K562 (cell line): ENCODE measurements around the gene GLOD4. TPM values are rescaled to one million over a fixed set of nuclear protein-coding genes. Genes with fewer than 3 reads are reported as not detected.

Experiments used
- ATAC-seq: fragments of 200-7000 bp; cut with Tn5 transposase; 3 replicates; pipeline ENCODE4 v1.9.1; 2020; ENCODE audit warnings: moderate library complexity
- BruUV-seq: library from RNA; stranded (reverse); fragments of 400-500 nt; replicated peaks from 2 replicates; lab custom pipeline; 2021; lab: Mats Ljungman, UMichigan
- CTCF ChIA-PET: fragments of 300-600 bp; formaldehyde crosslinking; extraction: SDS; loops from one replicate; lab custom pipeline; 2021; ENCODE audit warnings: low intra/inter-chr PET ratio; lab: Yijun Ruan, JAX
- POLR2A ChIA-PET: fragments of 300-600, 350-650 bp; sonication (Branson Sonifier 250); formaldehyde crosslinking; extraction: SDS; loops from one replicate; lab custom pipeline; 2021; ENCODE audit warnings: antibody characterized with exemption, inconsistent platforms; lab: Yijun Ruan, JAX
- DNase-seq, 4 experiments: peaks; one replicate each; pipeline versions ENCODE4 v3.0.0 to v3.0.0-alpha.2; 2011 to 2018; ENCODE audit warnings: low spot score in 3 of 4, mixed read lengths in 3 of 4; ENCODE audit errors: extremely low read depth in 1 of 4
- FAIRE-seq: peaks from 2 replicates; lab custom pipeline; 2011; peaks lifted over from hg19 to GRCh38; lab: Jason Lieb, UNC
- H2AFZ ChIP-seq: 2 replicates; pipeline ENCODE4 v1.6.0; 2011; ENCODE audit warnings: low read depth, low read length, control low read depth, inconsistent platforms
- H3K27ac ChIP-seq: fragments of 200-600 bp; 3 replicates; pipeline ENCODE4 v1.8.0; 2011; ENCODE audit warnings: low read depth, mild to moderate bottlenecking, control low read depth, inconsistent platforms, low read length, moderate library complexity, mixed read lengths; ENCODE audit errors: extremely low read depth
- H3K27me3 ChIP-seq, 2 experiments: fragments of 300-600 bp in 1 of 2; 2 replicates in 1 of 2; 3 replicates in 1 of 2; pipeline versions ENCODE4 v1.6.0 to v1.8.0; 2011; ENCODE audit warnings: inconsistent platforms in 2 of 2, low read length in 2 of 2, mild to moderate bottlenecking in 1 of 2, mixed read lengths in 1 of 2, moderate library complexity in 1 of 2; ENCODE audit not compliant: control insufficient read depth in 2 of 2, insufficient read depth in 2 of 2
- H3K36me3 ChIP-seq: fragments of 300-600 bp; 3 replicates; pipeline ENCODE4 v1.8.0; 2011; ENCODE audit warnings: mild to moderate bottlenecking, low read length, inconsistent platforms; ENCODE audit not compliant: control insufficient read depth, insufficient read depth
- H3K4me1 ChIP-seq, 2 experiments: fragments of 200-600 bp in 1 of 2; replicated peaks in 1 of 2; 2 replicates in 1 of 2; 3 replicates in 1 of 2; pipeline versions ENCODE4 v1.5.1 to v1.8.0; 2011; ENCODE audit warnings: inconsistent platforms in 2 of 2, low read length in 2 of 2, mild to moderate bottlenecking in 1 of 2, mixed read lengths in 1 of 2, moderate library complexity in 1 of 2; ENCODE audit not compliant: control insufficient read depth in 2 of 2, insufficient read depth in 2 of 2
- H3K4me2 ChIP-seq: 2 replicates; pipeline ENCODE4 v1.6.1; 2011; ENCODE audit warnings: low read length, control low read depth, inconsistent platforms, mixed read lengths; ENCODE audit not compliant: insufficient read depth
- H3K4me3 ChIP-seq: fragments of 200-600 bp; sonication (generic), shearing (Covaris generic); 2 replicates; pipeline ENCODE4 v1.5.1; 2016; ENCODE audit warnings: control low read depth, inconsistent platforms
- H3K79me2 ChIP-seq: fragments of 200-600 bp; 3 replicates; pipeline ENCODE4 v1.8.0; 2011; ENCODE audit warnings: low read length, inconsistent platforms; ENCODE audit not compliant: control insufficient read depth, insufficient read depth
- H3K9ac ChIP-seq, 2 experiments: 2 replicates each; pipeline versions ENCODE4 v1.6.0 to v1.6.1; 2011; ENCODE audit warnings: low read depth in 2 of 2, low read length in 2 of 2, control low read depth in 1 of 2, inconsistent platforms in 1 of 2, mild to moderate bottlenecking in 1 of 2, mixed read lengths in 1 of 2; ENCODE audit not compliant: insufficient read depth in 1 of 2
- H3K9me1 ChIP-seq: one replicate; pipeline ENCODE4 v1.6.0; 2011; ENCODE audit warnings: inconsistent platforms, mild to moderate bottlenecking, low read length, moderate library complexity; ENCODE audit not compliant: control insufficient read depth, insufficient read depth
- H3K9me3 ChIP-seq: replicated peaks from 2 replicates; pipeline ENCODE4 v1.5.1; 2011; ENCODE audit warnings: low read depth, low read length, inconsistent platforms; ENCODE audit not compliant: control insufficient read depth, insufficient read depth
- H4K20me1 ChIP-seq: replicated peaks from 2 replicates; pipeline ENCODE4 v1.6.1; 2011; ENCODE audit warnings: low read length, inconsistent platforms, mixed read lengths; ENCODE audit not compliant: control insufficient read depth, insufficient read depth
- AFF4 ChIP-seq: sonication (generic); formaldehyde crosslinking; IDR thresholded peaks from 2 replicates; pipeline ENCODE4 v1.8.0; 2023; ENCODE audit warnings: mild to moderate bottlenecking, missing genetic modification reagents
- BRF1 ChIP-seq: IDR thresholded peaks from 3 replicates; pipeline ENCODE4 v1.6.1; 2011; ENCODE audit warnings: borderline replicate concordance, mild to moderate bottlenecking; ENCODE audit not compliant: insufficient read length; ENCODE audit errors: extremely low read depth
- CTCFL ChIP-seq: IDR thresholded peaks from 2 replicates; pipeline ENCODE4 v1.6.1; 2011; ENCODE audit warnings: borderline replicate concordance, low read depth, mild to moderate bottlenecking, moderate library complexity, low read length; ENCODE audit not compliant: insufficient read depth, poor library complexity, severe bottlenecking
- EGR1 ChIP-seq: fragments of 450-650 bp; conservative IDR thresholded peaks from 2 replicates; pipeline ENCODE4 v1.6.1; 2017; ENCODE audit warnings: mild to moderate bottlenecking
- KAT7 ChIP-seq: sonication (generic); formaldehyde crosslinking; IDR thresholded peaks from 2 replicates; pipeline ENCODE4 v1.8.0; 2022; ENCODE audit warnings: missing genetic modification reagents, mild to moderate bottlenecking, borderline replicate concordance
- L3MBTL2 ChIP-seq: fragments of 450-650 bp; IDR thresholded peaks from 2 replicates; pipeline ENCODE4 v1.6.1; 2016; ENCODE audit warnings: mild to moderate bottlenecking, moderate library complexity
- NCOA1 ChIP-seq: fragments of 450-650 bp; IDR thresholded peaks from 2 replicates; pipeline ENCODE4 v1.6.1; 2016; ENCODE audit warnings: low read depth
- RBFOX2 ChIP-seq: fragments of 200-400 bp; formaldehyde crosslinking; IDR thresholded peaks from 2 replicates; pipeline ENCODE4 v1.6.1; 2017; ENCODE audit warnings: low read depth, mild to moderate bottlenecking, low read length, moderate library complexity
- SNRNP70 ChIP-seq: fragments of 200-400 bp; formaldehyde crosslinking; optimal IDR thresholded peaks from 2 replicates; pipeline ENCODE3; 2017; ENCODE audit warnings: low read depth, low read length
- STAG1 ChIP-seq: sonication (generic); formaldehyde crosslinking; IDR thresholded peaks from 2 replicates; pipeline ENCODE4 v1.5.0; 2020; ENCODE audit warnings: missing genetic modification reagents, borderline replicate concordance
- ZBED1 ChIP-seq: IDR thresholded peaks from 2 replicates; pipeline ENCODE4 v1.6.1; 2014
- ZBTB17 ChIP-seq: fragments of 450-650 bp; formaldehyde crosslinking; IDR thresholded peaks from 2 replicates; pipeline ENCODE4 v1.4.0; 2020; ENCODE audit warnings: mild to moderate bottlenecking
- ZKSCAN8 ChIP-seq: fragments of 200-800 bp; sonication (Bioruptor generic); IDR thresholded peaks from 2 replicates; pipeline ENCODE4 v1.6.1; 2016; ENCODE audit warnings: missing genetic modification characterization, missing compliant biosample characterization
- WGBS: fragments of 100-300 bp; shearing (Covaris generic); methylation state at CpG from one replicate; pipeline ENCODE4 v1.1.6; 2016; ENCODE audit warnings: low coverage, mixed read lengths; ENCODE audit not compliant: insufficient coverage; ENCODE audit errors: missing lambda C conversion rate; 5-methylcytosine and 5-hydroxymethylcytosine counted together
- in situ Hi-C: fragments of 300-500 bp; cut with MboI; formaldehyde crosslinking; loops from 4 replicates; pipeline ENCODE4 v1.15.0; 2018; ENCODE audit warnings: inconsistent platforms, mixed read lengths
- intact Hi-C: fragments of 100-400 bp; cut with micrococcal nuclease; formaldehyde crosslinking; loops from 2 replicates; pipeline ENCODE4 v1.14.2; 2022
- polyA plus RNA-seq, 8 experiments: library from polyadenylated mRNA; depleted of rRNA in 4 of 8; stranded (reverse) in 5 of 8; unstranded in 3 of 8; fragments of >200 nt; fragmentation: Nextera tagmentation in 2 of 8; fragmentation: Illumina TruSeq in 1 of 8; extraction: Ambion mirVana in 2 of 8; extraction: Trizol in 1 of 8; gene quantifications; 2 replicates each; pipeline versions ENCODE4 v1.2.1 to v1.2.3, GENCODE V29; 2011 to 2014; ENCODE audit warnings: inconsistent platforms in 1 of 8, missing spikeins in 1 of 8
- total RNA-seq, 7 experiments: library from RNA; depleted of rRNA in 6 of 7; stranded (reverse); fragments of >200 nt in 6 of 7; fragmentation: Illumina TruSeq in 2 of 7; extraction: Trizol in 2 of 7; gene quantifications; 2 replicates each; pipeline versions ENCODE4 v1.2.1 to v1.2.3, GENCODE V29; 2011 to 2021; ENCODE audit warnings: low replicate concordance in 1 of 7

GLOD4 gene
- total and polyA plus RNA-seq, 9 of the 15 experiments (the other 6 are each of a cell fraction or from before 2014, with no cell fraction given) = 52.0 to 109 (median 64.9) TPM

- TF ChIP-seq KAT7 (CRISPR knock-in tag) (no peak), L3MBTL2 (no peak), SNRNP70 (no peak), ZBTB17 (no peak), AFF4 (CRISPR knock-in tag) (no peak)
Measured at GRCh38 chr17:746181-746580, 35.9 kb downstream of the GLOD4 start (continued).

GRCh38 chr17:745406-745805 is 36.7 kb downstream of the GLOD4 start:
- ATAC-seq (no peak), FAIRE-seq (no peak), DNase-seq (no peak)
- ChIA-PET POLR2A (interaction anchor here (0.7 to 1.9 kb wide), 5 partner anchors 10 to 69 kb away, joined by 3 to 7 read pairs (median 4); no protein-coding TSS in a partner anchor), CTCF (no interaction called here)
- no peaks in the 10 kb centered on the region for H3K9me1 ChIP-seq
- H3K4me2 ChIP-seq = no peak overlapping the region
- 94% methylated on average over 3 of the region's 11 CpGs for WGBS
- peaks cover 15% of the 10 kb centered on the region for H4K20me1 ChIP-seq
- in situ Hi-C loops (no loop called here), intact Hi-C loops (no loop called here)
- H3K27me3 ChIP-seq = no peaks in the 10 kb centered on the region
- no peak overlapping the region for H3K4me3 ChIP-seq
- peaks cover under 1 to 4% of the 10 kb centered on the region in 2 experiments; a peak in 1 of 5 replicates for H3K4me1 ChIP-seq
- H3K79me2 ChIP-seq = peaks cover 48% of the 10 kb centered on the region
- no peak overlapping the region for H3K9ac ChIP-seq
- H3K9me3 ChIP-seq = no peaks in the 10 kb centered on the region
- no peak overlapping the region for H2AFZ ChIP-seq
- H3K36me3 ChIP-seq = peaks cover 92% of the 10 kb centered on the region
- no TSS peak for BruUV-seq
- H3K27ac ChIP-seq = no peak overlapping the region
- no peak for TF ChIP-seq EGR1
- TF ChIP-seq CTCFL = no peak
- 0 out of 2 replicates have a peak, but pooled peaks have one; percentile 27 for TF ChIP-seq RBFOX2
- no peak for TF ChIP-seq NCOA1
- TF ChIP-seq ZBED1 = no peak
- TF ChIP-seq ZKSCAN8 (CRISPR knock-in tag) = no peak
- no peak for TF ChIP-seq BRF1
- no peak for TF ChIP-seq STAG1 (CRISPR knock-in tag)
